GM19025 (cell line): ENCODE data around the gene MGAT3.

Experiments
- ATAC-seq: cut with Tn5 transposase; IDR thresholded peaks from one replicate; pipeline ENCODE4 v1.9.1; 2021; ENCODE audit warnings: mild to moderate bottlenecking, low read depth, moderate library complexity; ENCODE audit not compliant: unreplicated experiment

The MGAT3 gene

DNA sequence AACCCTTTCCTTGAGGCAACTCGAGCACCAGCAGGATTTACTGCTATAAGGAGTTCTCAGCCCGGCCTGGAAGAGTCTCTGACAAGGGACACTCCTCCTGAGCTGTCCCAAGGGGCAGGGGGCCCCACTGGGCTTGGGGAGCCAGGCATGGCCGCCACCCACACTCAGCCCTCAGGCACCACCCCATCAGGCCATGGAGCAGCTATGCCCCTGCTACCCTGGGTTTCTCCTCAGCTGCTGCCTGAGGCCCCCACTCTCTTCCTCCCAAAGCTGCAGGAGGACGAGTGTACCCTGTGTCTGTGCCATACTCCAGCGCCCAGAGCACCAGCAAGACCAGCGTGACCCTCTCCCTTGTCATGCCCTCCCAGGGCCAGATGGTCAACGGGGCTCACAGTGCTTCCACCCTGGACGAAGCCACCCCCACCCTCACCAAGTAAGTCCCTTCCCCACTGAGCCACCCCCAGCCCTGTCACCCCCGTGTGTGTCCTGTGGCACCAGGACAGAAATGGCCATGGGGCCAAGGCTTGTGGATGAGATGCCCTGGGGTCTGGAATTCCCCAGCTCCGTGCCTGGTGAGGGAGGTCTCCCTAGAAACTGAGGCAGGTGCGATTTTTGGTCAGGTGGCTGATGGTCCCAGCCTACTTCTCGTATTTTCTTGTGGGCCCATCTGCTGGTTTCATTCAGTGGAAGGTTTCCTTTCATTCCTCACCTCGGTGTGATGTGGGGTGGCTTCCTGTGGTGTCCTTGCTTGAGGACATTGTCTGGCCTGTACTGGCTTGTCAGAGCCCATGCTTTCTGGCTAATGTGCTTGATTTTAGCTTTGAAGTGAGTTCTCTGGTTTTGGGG, 28.8 kb upstream of the MGAT3 start:
- ATAC-seq, result no peak

DNA sequence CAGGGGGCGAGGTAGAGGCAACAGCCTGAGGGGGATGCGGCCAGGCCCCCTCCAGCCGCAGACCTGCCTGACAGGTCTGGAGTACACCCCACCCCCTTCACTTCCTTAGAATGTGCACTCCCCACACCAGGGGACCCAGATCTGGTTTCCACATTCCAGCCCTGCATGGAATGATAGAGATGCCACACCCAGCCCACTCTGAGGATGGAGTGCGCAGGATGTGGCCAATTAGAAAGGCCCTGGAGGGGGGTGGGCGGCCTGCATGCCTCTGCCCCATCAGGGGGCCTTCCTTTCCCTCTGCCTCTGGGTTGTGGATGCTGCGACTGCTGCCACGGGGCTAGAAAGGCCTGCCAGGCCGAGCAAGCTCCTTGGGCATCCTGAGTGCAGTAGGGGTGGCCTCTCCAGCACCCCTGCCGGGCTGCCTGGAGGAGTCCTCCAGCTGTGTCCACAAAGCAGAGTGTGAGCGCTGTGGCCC, 28.2 kb upstream of the MGAT3 start:
- ATAC-seq, result no peak

DNA sequence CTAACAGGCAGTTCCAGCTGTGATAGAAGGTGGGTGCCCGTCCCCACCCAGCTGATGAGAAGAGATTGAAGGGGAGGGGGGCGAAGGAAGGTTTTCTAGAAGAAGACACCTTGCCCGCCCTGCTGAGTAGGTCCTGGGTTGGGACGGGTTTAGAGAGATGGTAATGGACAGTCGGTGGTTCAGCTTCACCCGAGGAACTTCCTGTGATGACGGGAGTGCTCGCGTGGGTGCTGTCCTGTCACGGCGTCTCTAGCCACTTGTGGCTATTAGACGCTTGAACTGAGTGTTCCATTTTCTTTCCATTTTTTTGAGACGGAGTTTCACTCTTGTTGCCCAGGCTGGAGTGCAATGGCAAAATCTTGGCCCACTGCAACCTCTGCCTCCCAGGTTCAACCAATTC, 27.6 kb upstream of the MGAT3 start:
- ATAC-seq, result no peak

DNA sequence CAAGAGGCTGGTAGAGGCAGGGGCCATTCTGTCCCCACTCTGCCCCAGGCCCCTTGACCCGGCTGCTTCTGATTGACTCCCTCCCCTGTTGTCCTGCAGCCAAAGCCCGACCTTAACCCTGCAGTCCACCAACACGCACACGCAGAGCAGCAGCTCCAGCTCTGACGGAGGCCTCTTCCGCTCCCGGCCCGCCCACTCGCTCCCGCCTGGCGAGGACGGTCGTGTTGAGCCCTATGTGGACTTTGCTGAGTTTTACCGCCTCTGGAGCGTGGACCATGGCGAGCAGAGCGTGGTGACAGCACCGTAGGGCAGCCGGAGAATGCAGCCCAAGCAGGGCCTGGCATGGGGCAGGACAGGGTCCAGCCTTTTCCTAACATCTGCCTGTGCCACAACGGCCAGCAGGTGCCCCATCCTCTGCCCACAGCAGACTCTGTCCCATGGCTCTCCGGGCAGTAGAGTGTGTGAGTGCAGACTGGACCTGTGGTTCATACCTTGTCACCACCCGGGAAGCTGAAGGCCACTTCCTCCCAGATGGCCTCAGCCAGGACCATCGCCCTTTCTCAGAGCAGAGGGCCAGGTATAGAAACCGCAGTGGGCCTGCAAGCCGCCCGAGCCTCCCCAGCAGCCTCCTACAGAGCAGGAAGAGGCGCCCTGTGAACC, 26.8 kb upstream of the MGAT3 start:
- no peak for ATAC-seq

DNA sequence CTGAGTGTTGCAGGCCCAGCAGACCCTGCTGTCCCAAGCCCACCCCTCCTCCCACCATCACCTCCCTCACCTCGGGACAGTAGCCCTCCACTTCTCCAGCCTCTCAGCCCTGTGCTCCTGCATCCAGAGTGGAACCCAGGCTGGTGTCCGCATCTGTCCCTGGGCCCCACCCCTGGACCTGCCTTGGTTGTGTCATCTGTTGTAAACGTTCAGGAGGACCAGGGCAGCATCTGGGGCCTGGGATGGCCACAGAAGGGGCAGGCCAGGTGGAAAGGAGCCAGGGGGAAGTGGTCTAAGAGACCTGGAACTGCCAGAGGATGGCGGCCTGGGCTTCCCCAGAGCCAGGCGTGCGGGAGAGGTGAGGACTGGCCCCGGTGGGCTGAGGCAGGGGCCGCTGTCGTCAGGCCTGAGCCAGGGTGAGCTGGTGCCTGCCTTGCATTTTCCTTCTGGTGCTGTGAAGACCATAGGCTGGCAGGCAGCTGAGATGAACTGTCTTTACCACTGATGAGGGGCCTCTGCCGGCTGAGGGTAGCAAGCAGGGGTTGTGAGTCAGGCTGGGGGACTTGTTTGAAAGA, 26.1 kb upstream of the MGAT3 start:
- no peak for ATAC-seq

DNA sequence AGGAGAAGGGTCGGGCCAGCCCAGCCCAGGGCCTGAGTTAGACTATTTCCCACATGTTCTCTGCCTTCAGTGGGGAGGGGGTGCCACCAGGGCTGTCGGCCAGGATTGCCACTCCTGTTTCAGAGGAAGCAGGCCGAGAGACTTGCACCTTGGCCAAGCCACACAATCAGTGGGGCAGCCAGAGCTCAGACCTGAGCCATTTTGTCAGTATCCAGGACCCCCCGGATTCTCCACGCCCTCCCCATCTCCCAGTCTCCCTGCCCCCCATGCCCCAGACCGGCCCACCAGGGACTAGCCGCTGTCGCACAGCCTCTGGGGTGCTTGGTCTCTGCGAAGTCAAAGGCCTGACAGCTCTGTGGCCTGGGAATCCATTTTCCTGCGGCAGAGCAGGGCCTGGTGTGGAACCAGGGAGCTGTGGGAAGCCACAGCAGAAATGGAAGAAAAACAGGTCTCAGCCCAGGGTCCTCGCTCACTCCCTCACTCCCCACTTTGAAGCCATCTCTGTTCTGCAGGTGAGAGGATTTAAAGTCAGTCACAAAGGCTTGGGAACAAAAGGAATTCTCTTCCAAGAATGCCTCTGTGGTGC, 25.5 kb upstream of the MGAT3 start:
- ATAC-seq, result no peak

DNA sequence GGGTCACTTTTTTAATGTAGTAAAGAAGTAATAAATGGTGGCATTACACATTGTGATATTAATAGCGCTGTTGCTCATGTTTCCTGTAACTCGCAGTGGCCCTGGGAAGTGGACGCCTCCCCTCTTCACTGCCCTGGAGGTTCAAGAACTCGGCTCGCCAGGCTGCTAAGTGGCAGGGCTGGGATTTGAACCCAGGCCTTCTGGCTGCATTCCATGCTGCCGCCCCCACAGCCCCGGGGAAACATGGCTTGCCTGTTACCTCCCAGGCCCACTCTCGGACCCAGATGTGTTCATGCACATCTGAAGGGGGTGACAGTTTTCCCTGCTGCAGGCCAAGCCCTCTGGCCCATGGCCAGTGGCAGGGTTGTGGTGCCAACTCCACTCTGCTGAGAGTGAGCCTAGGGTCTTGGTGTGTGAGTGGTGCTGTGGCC, 25.0 kb upstream of the MGAT3 start:
- no peak for ATAC-seq

DNA sequence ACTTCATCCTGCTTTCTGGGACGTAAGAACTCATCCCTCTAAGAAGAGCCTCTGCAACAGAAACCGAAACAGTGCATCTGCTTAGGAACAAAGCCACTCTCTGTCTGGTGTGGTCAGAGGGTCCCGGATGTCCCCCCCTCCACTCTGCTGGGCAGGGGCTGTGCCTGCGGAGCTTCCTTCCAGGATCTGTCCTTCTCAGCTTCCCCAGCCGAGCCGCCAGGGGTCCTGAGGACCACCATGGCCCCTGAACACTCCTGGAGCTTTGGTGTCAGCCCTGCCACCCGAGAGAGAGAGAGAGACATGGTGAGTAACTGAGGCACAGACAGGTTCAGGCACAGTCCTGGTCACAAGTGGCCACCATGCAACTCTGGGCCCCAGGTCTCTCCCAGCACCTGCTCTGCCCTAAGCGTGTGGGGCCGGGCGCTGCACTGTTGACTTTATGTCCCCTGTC, 24.4 kb upstream of the MGAT3 start:
- ATAC-seq, result no peak

DNA sequence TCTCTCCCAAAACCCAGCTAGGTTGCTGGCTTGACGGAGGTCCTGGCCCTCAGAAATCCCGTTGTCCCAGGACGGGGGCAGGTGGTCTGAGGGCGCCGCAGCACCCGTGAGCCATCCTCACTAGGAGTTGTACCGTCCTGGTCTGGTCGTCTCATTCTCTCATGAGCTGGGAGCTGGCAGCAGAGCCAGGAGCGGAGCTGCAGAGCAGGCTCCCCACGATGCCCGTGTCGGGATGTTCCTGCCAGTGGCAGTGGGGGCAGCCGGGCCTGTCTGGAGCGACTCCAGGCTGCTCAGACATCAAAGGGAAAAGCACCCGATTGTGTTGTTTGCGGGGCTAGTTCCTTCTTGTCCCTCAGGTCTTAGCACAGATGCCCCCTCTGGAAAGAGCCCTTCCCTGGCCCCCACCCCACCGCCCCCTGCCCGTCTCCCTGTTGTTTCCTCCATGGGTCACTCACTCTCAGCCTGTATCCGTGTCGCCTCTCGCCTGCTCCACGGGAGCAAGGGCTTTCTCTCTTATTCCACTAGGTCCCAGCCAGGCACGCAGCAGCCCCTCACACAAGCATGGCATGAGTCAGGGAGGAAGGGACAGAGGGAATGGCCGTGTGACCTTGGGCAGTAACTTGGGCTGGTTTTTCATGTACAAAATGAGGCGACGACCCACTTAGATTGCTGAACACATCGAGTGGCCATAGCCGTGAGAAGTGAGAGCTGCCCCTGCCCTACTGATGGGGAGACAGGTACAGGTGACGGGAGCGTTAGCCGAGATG, 23.2 kb upstream of the MGAT3 start:
- ATAC-seq, result no peak

DNA sequence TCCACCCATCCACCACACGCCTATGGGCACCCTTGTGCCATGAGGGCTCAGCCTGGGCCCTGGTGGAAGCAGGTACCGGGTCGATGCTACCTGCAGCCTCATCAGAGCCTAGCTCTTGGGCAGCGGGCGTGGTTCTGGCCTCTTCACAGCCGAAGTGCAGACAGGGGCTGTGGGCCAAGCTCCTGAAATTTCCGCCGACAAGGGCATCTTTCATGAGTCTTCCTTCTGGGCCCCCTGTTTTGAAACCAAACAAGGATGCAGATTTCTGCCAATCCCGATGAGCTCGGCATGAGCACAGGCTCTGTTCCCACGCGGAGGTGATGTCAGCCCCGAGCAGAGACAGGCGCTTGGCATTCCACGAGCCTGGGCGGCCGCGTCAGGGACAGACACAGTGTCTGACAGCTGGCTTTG, 22.6 kb upstream of the MGAT3 start:
- ATAC-seq, result no peak

DNA sequence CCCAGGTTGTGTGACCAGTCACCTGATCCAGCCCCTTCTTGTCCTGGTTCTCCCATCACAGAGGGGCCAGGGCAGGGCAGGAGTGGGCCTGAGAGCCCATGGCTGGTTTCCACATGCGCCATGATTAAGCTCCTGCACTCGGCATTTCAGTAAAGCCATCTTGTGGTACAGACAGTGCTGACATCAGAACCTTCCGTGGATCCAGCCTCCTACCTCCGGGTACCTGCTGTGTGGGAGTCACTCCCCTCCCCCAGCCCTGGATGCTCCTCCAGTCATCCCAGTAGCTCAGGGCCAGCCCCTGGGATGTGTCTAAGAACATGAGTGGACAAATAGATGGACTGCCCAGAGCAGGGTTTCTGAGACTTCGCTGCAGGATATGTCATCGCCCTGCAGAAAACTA, 22.1 kb upstream of the MGAT3 start:
- ATAC-seq, result no peak

DNA sequence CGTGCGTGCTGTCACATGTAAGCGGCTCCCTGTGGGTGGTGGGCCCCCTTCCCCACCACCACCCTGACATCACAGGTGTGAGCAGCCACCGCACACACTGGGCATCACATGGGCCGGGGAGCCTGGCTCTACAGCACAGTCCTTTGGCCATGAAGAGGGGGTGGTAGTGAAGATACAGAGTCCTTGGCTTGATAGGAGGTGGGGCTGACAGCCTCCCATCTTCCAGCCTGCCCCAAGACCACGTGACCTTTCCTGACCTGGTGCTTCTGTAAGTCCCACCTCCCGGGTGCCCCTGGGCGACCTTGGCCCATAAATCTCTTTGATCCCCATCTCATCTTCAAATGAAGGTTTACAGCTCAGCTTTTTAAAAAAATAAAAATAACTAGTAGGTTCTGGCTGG, 21.2 kb upstream of the MGAT3 start:
- no peak for ATAC-seq

DNA sequence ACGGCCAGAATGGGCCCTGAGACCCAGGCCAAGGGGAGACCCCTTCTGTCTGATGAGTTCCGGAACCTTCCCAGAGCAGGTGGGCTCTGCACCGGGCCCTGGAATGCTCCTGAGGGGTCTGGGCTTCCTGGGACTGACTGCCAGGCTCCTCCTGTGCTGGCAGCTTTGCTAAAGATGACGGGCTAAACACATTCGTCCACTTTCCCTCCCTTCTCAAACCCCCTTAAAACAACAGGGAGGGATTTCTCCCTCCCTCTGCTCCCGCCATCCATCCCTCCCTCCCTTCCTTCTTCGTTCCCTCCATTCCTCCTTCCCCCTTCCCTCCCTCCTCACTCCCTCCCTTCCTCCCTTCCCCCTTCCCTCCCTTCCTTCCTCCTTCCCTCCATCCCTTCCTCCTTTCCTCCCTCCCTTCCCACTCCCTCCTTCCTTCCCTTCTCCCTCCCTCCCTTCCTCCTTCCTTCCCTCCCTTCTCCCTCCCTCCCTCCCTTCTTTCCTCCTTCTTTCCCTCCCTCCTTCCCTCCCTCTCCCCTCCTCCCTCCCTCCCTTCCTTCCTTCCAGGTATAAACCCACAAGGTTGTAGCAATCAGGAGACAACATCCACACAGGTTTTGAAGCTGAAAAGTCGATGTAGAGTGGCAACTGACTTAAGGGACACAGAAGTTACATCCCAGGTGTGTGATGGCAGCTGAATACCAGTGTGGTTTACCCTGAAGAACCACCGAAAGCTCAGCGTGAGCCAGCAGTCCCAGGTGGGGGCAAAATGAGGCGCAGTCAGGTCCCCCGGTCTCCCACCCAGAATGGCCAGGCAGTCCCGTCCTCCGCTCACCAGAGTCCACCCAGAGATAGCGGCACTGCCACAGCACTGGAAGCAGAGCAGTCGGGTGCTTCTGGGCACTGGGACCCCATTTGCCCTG, 18.8 kb upstream of the MGAT3 start:
- no peak for ATAC-seq

DNA sequence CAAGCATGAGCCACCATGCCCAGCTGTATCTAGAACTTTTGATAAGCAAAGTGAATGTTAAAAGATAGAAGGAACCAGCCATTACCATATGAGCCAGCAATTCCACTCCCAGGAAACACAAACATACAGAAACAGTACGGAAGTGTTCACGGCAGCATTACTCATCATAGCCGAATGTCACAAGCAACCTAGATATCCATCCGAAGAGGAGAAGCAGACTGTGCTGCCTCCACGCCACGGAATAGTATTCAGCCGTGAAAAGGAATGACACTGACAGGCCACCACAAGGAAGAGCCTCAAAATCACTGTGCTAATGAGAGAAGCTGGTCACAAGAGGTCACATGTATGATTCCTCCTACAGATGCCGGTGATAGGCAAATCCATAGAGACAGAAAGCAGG, 17.6 kb upstream of the MGAT3 start:
- ATAC-seq, result no peak

DNA sequence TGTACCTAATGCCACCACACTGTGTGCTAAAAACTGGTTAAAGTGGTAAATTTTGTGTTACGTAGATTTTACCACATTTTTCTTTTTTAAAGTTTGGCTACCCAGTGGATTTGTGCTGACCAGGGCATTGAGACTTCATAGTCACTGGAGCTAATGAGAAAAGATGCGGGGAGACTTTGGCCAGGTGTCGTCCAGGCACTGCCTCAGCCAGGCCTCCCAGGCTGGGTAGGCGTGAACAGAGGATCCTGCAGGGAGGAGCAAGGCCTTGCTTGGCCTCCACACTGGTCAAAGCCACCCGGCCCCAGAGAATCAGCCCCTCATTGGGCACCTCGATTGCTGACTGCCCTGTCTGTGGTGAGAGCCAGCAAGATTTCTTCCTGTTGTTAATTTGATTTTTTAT, 13.4 kb upstream of the MGAT3 start:
- no peak for ATAC-seq

DNA sequence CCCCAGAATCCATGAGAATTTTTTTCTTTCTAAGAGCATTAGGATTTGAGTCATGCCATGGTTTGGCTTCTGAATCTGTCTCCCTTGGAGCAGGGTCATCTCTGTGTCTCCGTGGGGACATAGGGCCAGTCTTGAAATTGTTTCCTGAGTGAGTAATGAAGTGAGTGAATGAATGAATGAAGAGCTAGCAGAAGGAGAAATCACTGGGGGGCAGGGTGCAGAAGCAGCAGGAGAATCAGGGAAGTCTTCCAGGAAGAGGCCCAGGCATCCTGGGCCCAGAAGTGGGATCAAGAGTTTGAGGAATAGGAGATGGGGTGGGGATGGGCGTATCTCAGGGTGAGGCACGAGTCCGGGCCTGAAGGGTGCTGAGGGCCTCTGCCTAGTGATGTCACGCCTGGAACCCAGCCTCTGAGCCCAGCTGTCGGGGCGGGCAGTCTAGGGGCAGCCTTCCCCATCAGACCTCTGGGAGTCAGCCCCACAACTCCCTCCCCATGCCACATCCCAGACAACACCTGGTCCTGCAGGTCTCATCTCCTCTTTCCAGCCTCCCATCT, 12.5 kb upstream of the MGAT3 start:
- no peak for ATAC-seq

DNA sequence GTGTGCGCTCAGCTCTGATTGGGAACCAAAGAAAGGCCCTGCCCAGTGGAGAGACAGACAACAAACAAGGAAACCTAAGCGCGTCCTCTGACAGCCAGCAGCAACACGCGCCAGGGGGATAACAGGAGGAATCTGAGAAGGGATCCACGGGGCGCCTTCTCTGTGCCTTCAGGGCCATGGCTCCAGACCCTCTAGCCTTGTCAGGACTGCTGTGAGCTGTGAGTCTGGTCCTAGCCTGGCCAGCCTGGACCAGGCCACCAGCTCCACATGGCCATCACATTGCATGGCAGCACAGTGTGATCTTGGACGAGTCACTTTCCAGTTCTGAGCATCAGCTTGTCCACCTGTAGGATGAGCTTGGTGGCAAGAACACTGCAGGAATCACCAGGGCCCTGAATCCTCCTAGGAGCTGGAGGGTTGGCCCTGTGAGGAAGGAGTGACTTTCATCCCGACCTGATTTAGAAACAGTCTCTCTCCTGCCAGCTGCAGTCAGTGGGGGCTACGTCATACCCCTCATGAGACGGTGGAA, 11.8 kb upstream of the MGAT3 start:
- ATAC-seq, result no peak

DNA sequence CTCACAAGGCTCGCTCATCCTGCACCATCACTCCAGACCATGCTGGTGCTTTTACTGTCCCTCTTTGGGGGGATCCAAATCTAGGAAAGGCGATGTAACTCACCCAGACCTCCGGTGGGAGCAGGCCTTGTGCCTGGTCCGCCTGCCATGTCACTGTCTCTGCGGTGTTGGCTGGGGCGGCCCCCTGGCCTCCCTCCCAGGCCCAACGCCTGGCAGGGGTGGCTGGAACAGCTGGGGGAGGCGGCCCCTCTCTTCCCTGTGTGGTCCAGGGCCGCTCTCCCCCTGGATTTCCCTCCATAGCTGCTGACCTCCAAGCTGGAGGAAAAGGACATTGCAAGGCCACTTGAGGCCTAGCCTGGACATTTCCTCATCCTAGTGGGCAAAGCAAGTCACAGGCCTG, 11.1 kb upstream of the MGAT3 start:
- no peak for ATAC-seq

DNA sequence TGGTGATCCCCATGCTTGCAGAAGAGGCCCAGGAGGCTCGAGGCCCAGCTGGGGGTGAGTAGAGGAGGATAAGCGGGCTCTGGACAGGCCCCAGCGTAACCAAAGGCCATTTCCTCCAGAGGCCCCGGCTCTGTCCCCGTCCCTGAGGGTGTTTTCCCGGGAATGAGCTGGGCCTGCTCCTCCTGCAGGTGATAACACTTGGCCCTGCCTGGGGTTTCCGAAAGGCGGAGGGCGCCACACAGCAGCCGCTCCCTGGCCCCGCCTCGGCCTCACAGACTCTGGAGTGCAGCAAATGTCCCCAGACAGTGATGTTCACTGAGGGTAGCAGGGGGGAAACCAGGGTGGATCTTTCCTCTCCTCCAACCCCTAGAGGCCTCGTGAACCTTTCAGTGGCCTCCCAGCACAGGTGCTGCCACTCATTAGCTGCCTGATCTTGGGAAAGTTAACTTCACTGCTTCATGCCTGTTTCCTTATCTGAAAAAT, 10.5 kb upstream of the MGAT3 start:
- peak; percentile 25 for ATAC-seq
